GM19467 (cell line): Measurements from ENCODE around the gene MAPK4.

Experiments used
- ATAC-seq: cut with Tn5 transposase; IDR thresholded peaks from one replicate; pipeline ENCODE4 v1.9.1; 2021; ENCODE audit warnings: mild to moderate bottlenecking, moderate library complexity; ENCODE audit not compliant: unreplicated experiment

MAPK4 gene

DNA sequence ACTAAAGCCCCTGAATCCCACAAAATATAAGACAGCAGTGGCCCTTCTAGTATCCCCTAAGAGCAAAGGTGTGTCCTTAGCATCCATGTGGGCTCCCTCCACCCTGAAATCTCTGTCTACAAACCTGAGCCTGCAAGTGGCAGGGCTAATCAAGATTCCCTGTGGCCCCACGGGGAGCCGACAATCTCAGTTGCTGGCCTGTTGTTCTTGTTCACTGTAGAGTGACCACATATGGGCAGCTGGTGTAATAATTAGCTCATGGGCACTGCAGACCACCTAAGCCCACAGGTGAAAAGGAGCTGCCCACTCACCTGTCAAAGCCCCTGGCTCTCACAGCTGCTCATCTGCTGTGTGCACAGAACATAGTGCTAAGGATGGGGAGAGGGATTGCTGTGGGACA, 157.7 kb downstream of the MAPK4 start:
- no peak for ATAC-seq

DNA sequence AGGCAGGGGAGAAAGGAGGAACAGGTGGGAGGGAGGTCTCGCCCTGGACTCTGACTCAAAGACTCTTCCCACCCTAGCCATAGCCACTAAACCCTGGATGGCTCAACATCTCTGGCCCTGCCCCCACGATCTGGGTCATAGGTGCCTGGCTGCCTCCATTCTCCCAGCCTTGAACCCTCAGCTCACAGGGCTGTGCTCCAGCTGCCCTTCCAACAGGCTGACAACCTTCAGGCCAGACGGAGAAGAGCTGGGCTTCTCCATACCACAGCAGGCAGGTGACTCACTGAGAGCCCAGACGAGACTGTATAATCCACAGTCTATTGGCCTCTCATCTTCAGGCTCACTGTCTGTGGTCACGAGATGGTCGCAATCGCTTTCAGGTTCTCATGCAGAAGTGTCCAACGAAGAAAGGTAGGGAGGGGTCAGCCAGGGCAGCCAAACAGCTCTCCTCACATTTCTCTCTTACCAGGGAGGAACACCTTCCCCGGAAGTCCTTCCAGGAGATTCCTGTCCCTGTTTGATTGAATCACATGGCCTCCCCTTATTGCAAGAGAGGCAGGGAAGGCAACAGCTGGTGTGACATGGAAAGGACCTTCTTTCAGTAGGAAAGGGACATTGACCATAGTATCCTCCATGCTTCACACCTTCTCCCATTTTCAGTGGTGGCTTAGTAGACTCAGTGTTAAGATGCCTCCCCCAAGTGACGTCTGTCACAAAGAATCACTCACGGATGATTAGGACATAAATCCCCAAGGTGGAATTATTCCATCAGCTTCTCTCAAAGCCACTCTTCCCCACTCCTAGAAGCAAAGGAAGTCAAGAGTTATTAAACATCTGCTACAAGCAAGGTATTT, 159.8 kb downstream of the MAPK4 start:
- ATAC-seq = no peak

DNA sequence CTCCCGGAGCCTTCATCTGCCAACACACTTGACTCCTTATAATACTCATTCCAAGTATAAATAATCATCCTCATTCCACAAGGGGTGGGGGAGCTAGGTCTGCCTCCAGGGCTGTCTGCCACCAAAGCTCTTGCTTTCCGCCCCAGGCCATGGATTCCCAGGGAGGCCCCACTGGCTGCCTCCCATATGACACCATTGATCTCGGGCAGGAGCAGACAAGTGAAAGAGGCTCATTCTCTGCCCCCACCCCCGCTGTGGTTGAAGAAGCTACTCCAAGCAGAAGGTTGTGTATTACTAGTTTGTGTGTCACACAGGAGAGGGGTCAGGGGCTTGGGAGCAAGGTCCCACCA, 160.4 kb downstream of the MAPK4 start:
- no peak for ATAC-seq

DNA sequence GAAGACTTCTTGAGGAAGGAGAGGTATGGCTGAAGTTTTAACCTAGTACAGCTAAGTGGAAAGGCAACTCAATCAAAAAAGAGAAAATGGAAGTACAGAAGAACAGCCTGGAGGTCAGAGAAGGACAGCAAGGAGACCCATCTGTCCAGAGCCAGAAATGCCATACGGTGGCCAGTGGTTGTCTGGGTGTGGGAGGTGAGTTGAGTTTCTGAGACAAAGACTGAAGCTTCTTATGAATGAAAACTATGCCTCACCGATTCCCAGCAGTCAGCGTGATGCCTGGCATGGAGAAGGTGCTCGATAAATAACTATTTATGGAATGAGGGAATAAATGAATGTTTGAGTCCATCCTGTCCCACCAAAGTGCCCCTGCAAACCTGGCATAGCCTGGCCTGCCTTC, 161.1 kb downstream of the MAPK4 start:
- ATAC-seq = no peak

GRCh38 chr18:50721451-50722120, 161.7 kb downstream of the MAPK4 start:
- ATAC-seq = no peak

DNA sequence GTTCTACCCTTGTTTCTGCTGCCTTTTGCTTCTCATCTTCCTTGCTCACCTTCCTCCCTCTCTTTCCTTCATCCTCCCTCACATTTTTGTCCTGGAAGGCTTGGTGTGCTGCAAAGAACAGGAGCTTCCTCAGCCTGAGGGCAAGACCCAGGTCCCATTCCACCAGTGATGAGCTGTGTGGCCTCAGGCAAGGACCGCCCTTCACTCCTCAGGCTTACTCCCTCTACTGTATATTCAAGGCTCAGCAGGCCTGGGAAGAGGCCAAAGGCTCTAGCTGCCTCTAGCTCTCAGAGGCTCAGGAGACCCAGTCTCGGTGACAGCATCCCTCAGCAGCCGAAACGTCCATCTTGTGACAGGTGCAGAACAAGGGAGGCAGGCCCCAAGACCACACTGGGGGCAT, 162.4 kb downstream of the MAPK4 start:
- ATAC-seq = no peak

GRCh38 chr18:50724751-50725151, 164.9 kb downstream of the MAPK4 start:
- ATAC-seq = no peak

- no peak for ATAC-seq
Observed at GRCh38 chr18:50726960-50727589, 167.2 kb downstream of the MAPK4 start.

DNA sequence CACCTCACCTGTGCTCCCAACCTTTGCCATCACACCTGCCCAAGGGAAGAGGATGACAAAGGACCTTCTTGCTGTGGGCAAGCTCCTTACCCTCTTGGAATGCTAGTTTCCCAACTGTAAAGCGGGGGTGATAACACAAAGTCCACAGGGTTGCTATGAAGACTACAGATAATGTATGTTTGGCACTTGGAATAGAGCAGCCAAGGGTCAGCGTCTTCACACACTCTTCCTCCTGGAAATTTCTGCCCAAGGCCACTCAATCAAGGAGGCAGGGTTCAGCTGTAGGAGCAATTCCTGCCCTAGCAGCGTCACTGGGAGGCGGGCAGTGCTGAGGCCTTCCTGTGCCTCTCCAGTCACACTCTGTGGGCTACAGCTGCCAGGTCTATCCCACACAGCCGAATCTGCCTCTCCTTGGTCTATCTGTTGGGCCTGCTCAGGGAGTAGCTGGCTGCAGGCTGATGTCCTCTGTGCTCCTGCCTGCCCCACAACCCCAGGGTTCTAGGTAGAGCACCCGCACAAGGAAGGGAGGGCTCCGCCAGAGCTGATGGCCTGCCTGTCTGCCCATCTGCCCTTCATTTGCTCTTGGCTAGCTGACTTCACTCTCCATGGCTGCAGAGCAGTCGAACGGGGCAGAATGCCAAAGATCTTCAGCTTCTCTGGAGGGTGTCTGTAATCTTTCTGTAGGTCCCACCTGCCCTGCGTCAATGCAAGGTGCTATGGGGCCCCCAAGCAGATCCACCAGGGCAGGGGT, 168.0 kb downstream of the MAPK4 start:
- ATAC-seq = no peak

GRCh38 chr18:50729376-50729775, 169.5 kb downstream of the MAPK4 start:
- ATAC-seq = no peak

- no peak for ATAC-seq
Observed at GRCh38 chr18:50729986-50730385, 170.1 kb downstream of the MAPK4 start.

DNA sequence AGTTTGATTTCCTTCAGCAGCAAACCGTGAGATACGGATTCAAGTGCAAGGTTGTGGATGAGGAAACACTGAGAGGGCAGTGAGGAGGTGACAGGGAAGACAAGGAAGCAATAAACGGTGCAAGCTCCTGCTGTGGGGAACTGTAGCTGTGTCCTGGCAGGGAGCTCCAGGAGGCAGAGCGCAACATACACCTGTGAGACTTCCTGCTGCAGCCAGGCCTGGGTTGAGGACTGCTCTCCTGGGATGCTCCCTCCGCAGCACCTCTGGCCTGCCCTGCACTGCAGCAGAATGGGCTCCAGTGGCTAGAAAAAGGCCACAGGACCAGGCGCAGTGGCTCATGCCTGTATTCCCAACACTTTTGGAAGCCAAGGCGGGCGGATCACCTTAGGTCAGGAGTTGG, 174.5 kb downstream of the MAPK4 start:
- no peak for ATAC-seq

DNA sequence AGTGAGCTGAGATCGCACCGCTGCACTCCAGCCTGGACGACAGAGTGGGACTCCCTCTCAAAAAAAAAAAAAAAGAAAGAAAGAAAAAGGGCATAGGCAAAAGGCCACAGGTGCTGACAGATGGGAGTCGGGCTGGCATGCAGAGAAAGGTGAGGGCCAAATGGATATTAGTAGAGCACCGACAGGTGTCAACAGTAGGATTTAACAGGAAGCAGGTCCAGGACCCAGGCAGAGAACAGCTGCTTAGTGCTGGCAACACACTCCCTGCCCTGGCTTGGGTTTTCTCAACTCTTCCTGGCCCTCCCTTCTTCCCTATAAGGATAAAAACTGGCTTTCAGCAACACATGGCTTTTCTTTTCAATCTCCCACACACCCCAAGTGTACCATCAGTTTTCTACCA, 175.0 kb downstream of the MAPK4 start:
- no peak for ATAC-seq

DNA sequence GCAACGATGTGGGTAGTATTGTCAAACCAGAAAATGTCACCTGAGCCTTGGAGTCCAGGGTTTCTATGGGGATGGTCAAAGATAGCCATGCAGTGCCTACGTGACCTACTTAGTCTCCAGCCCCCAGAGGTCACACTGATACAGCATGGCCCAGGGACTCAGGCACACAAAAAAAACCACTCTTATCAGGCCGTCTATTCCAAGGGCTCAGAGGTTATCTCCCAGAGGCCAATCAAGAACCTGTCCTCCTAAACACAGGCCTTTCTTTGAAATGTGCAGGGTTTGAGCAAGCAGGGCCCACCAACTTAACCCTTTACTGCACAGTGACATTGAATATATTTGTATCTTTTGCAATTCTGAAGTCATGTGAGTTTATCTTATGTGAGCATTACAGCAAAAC, 177.2 kb downstream of the MAPK4 start:
- ATAC-seq = no peak

GRCh38 chr18:50738098-50738757, 178.3 kb downstream of the MAPK4 start:
- ATAC-seq = no peak

- ATAC-seq = no peak
Observed at GRCh38 chr18:50742952-50743351, 183.1 kb downstream of the MAPK4 start.

DNA sequence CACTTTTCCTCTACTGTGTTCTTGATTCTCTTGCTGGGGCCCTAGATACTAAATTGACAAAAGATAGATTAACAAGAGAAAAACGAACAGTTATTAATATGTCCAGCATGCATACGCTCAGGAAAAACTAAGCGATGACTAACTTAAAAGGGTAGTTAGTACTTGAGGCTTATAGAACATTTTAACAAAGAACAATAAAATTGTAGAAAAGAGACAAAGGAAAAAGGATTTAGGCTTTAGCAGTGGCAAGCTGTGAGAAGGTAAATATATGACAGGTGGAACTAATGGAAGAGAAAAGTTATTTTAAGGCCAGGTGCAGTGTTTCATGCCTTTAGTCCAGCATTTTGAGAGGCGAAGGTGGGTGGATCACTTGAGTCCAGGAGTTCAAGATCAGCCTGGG, 184.4 kb downstream of the MAPK4 start:
- ATAC-seq = no peak

- no peak for ATAC-seq
Observed at GRCh38 chr18:50745945-50746344, 186.1 kb downstream of the MAPK4 start.

- no peak for ATAC-seq
Observed at GRCh38 chr18:50747849-50748242, 188.0 kb downstream of the MAPK4 start.

- ATAC-seq = no peak
Observed at GRCh38 chr18:50748243-50749229, 188.6 kb downstream of the MAPK4 start.
